ENCODE results near the gene CDC37L1. TPM values are rescaled to one million over a fixed set of nuclear protein-coding genes. Genes with fewer than 3 reads are reported as not detected.

CDC37L1 gene
- polyA plus RNA-seq, 1 of the 3 experiments (the other 2 are of a cell fraction): 6.5 TPM

- Histone ChIP-seq H3K4me1 (ENCODE audit: control insufficient read depth in 1 of 2, insufficient read depth in 2 of 2, low read depth in 1 of 2, low read length in 1 of 2) (no peaks in the 10 kb centered on the region), H3K9me2 (no peaks in the 10 kb centered on the region), H3K79me2 (ENCODE audit: insufficient read depth) (no peaks in the 10 kb centered on the region), H3K4me2 (no peak overlapping the region), H3K27ac (ENCODE audit: low read depth in 2 of 2, low read length in 1 of 2) (no peak overlapping the region), H3K9ac (no peak overlapping the region), H4K20me1 (ENCODE audit: insufficient read depth) (no peaks in the 10 kb centered on the region), H3F3A (replicated peaks; ENCODE audit: insufficient read depth) (no peaks in the 10 kb centered on the region), H3K9me3 (no peaks in the 10 kb centered on the region), H2AFZ (ENCODE audit: low read depth) (no peak overlapping the region), H3K27me3 (ENCODE audit: insufficient read depth) (no peaks in the 10 kb centered on the region), H3K4me3 (ENCODE audit: low read depth in 2 of 2, low read length in 1 of 2) (no peak overlapping the region), H3K36me3 (replicated peaks in 1 of 2; ENCODE audit: control insufficient read depth in 1 of 2, insufficient read depth in 2 of 2, low read length in 1 of 2) (no peaks in the 10 kb centered on the region)
- TF ChIP-seq IRF3 (IDR thresholded peaks at IDR 0.05; ENCODE audit: low read depth, low read length) (no peak), REST (IDR thresholded peaks at IDR 0.05; ENCODE audit: low read depth, low read length) (no peak), EP300 (IDR thresholded peaks at IDR 0.05; ENCODE audit: borderline replicate concordance in 1 of 2, low read depth in 1 of 2, low read length in 1 of 2) (no peak), JUND (IDR thresholded peaks at IDR 0.05) (no peak), MXI1 (IDR thresholded peaks at IDR 0.05; ENCODE audit: low read depth, low read length) (no peak), CHD2 (IDR thresholded peaks at IDR 0.05; ENCODE audit: low read length, partially characterized antibody) (no peak), MEF2A (IDR thresholded peaks at IDR 0.05; ENCODE audit: borderline replicate concordance, low read depth) (no peak), RXRA (IDR thresholded peaks at IDR 0.05; ENCODE audit: borderline replicate concordance, low read depth) (no peak), FOSL2 (IDR thresholded peaks at IDR 0.05; ENCODE audit: borderline replicate concordance, low read depth) (no peak), TEAD4 (IDR thresholded peaks at IDR 0.05; ENCODE audit: borderline replicate concordance, insufficient read depth) (no peak), SMC3 (IDR thresholded peaks at IDR 0.05; ENCODE audit: low read depth, low read length) (no peak), SIN3A (IDR thresholded peaks at IDR 0.05; ENCODE audit: borderline replicate concordance, low read depth, low read length) (no peak), RFX5 (IDR thresholded peaks at IDR 0.05; ENCODE audit: low read length) (no peak), EZH2phosphoT487 (IDR thresholded peaks at IDR 0.05; ENCODE audit: borderline replicate concordance, low read depth) (no peak), PBX3 (IDR thresholded peaks at IDR 0.05) (no peak), ELF1 (IDR thresholded peaks at IDR 0.05) (no peak), TAF1 (IDR thresholded peaks at IDR 0.05; ENCODE audit: borderline replicate concordance, low read depth, low read length) (no peak), GATA2 (CRISPR knock-in tag; IDR thresholded peaks at IDR 0.05) (no peak), ZBTB33 (IDR thresholded peaks at IDR 0.05; ENCODE audit: borderline replicate concordance, low read depth) (no peak)
- POLR2A ChIA-PET: no interaction called here
- DNase-seq: no peak
- CTCF ChIA-PET: no interaction called here
- WGBS (ENCODE audit: low lambda C conversion rate): 83% methylated on average over 2 of the region's 2 CpGs
These were observed 37.0 kb upstream of the CDC37L1 start for GRCh38 chr9:4642351-4642750.
